HG03039 (cell line): ENCODE measurements around the gene THY1.
"Not testable (repeated sequence)": the region's sequence is repeated elsewhere in the genome, so short reads cannot be mapped to it uniquely, and the experiment has no call there.

ENCODE experiments used
- ATAC-seq: cut with Tn5 transposase; IDR thresholded peaks from one replicate; pipeline ENCODE4 v1.9.1; 2021; ENCODE audit warnings: mild to moderate bottlenecking, moderate library complexity; ENCODE audit not compliant: unreplicated experiment

Gene THY1

GRCh38 chr11:119389611-119390254, 33.2 kb downstream of the THY1 start:
- ATAC-seq, result no peak

- ATAC-seq, result no peak
Observed at GRCh38 chr11:119388103-119388502, 34.9 kb downstream of the THY1 start.

GRCh38 chr11:119384332-119384731, 38.6 kb downstream of the THY1 start:
- ATAC-seq, result no peak

- not testable (repeated sequence) for ATAC-seq
Observed at GRCh38 chr11:119382513-119382912, 40.5 kb downstream of the THY1 start.

- no peak for ATAC-seq
Observed at GRCh38 chr11:119382101-119382500, 40.9 kb downstream of the THY1 start.

- peak; percentile 97 for ATAC-seq
Observed at GRCh38 chr11:119381181-119381988, 41.6 kb downstream of the THY1 start, which contains the start of gene USP2. Gene USP2 (minus strand): TSS chr11:119381690. CDS start chr11:119373480, 8,210 bp downstream.

- no peak for ATAC-seq
Observed at GRCh38 chr11:119380827-119381180, 42.2 kb downstream of the THY1 start.

- no peak for ATAC-seq
Observed at GRCh38 chr11:119380160-119380826, 42.7 kb downstream of the THY1 start.

- ATAC-seq, result no peak
Observed at GRCh38 chr11:119378851-119379465, 44.0 kb downstream of the THY1 start.

GRCh38 chr11:119377961-119378667, 44.9 kb downstream of the THY1 start:
- ATAC-seq, result no peak

GRCh38 chr11:119377112-119377901, 45.7 kb downstream of the THY1 start:
- no peak for ATAC-seq

GRCh38 chr11:119376197-119376847, 46.6 kb downstream of the THY1 start:
- ATAC-seq, result no peak

GRCh38 chr11:119375337-119376196, 47.4 kb downstream of the THY1 start:
- no peak for ATAC-seq

GRCh38 chr11:119374632-119375336, 48.2 kb downstream of the THY1 start:
- ATAC-seq, result no peak

- ATAC-seq, result no peak
Observed at GRCh38 chr11:119373921-119374631, 48.9 kb downstream of the THY1 start.

- no peak for ATAC-seq
Observed at GRCh38 chr11:119373059-119373920, 49.7 kb downstream of the THY1 start.
